Heart right ventricle (tissue), 16 donors: Measurements from ENCODE around the gene GATM. TPM values are rescaled to one million over a fixed set of nuclear protein-coding genes. Genes with fewer than 3 reads are reported as not detected.
"Not testable (repeated sequence)": the region's sequence is repeated elsewhere in the genome, so short reads cannot be mapped to it uniquely, and the experiment has no call there.

Experiments
- ATAC-seq, 8 donors: fragments of 200-7000 bp; cut with Tn5 transposase; one replicate each; pipeline ENCODE4 v1.9.1; 2020; ENCODE audit warnings: mild to moderate bottlenecking in 8 of 8, moderate library complexity in 8 of 8, moderate number of reproducible peaks in 1 of 8
- DNase-seq, 2 donors: peaks; one replicate each; pipeline ENCODE4 v3.0.0-alpha.2; 2020
- H3K27ac ChIP-seq, 10 donors: fragments of 200-600 bp; sonication (generic) in 2 of 10; one replicate each; pipeline versions ENCODE4 v1.5.0 to v1.8.0; 2020 to 2022; ENCODE audit warnings: mild to moderate bottlenecking in 3 of 10
- H3K27me3 ChIP-seq, 7 donors: fragments of 200-600 bp; one replicate each; pipeline ENCODE4 v1.8.0; 2021 to 2022; ENCODE audit warnings: mild to moderate bottlenecking in 2 of 7
- H3K36me3 ChIP-seq, 9 donors: fragments of 200-600 bp; sonication (generic) in 1 of 9; one replicate each; pipeline versions ENCODE4 v1.5.0 to v1.8.0; 2020 to 2022; ENCODE audit warnings: mild to moderate bottlenecking in 2 of 9
- H3K4me1 ChIP-seq, 9 donors: fragments of 200-600 bp; sonication (generic) in 1 of 9; one replicate each; pipeline versions ENCODE4 v1.5.0 to v1.8.0; 2020 to 2022; ENCODE audit warnings: mild to moderate bottlenecking in 4 of 9
- H3K4me3 ChIP-seq, 10 donors: fragments of 200-600 bp; sonication (generic) in 2 of 10; one replicate each; pipeline versions ENCODE4 v1.5.0 to v1.8.0; 2020 to 2022; ENCODE audit warnings: mild to moderate bottlenecking in 7 of 10, moderate library complexity in 2 of 10
- H3K9me3 ChIP-seq, 11 donors: fragments of 200-600 bp in 10 of 11; sonication (generic) in 2 of 11; one replicate each; pipeline versions ENCODE4 v1.5.0 to v1.8.0; 2013 to 2022; ENCODE audit warnings: mild to moderate bottlenecking in 2 of 11, control low read depth in 1 of 11, moderate library complexity in 1 of 11
- WGBS, 2 donors: extraction: QIAGEN DNeasy Blood & Tissue Kit; methylation state at CpG; one replicate each; pipeline ENCODE4 v1.1.7; 2013; ENCODE audit warnings: inconsistent platforms in 1 of 2; 5-methylcytosine and 5-hydroxymethylcytosine counted together
- intact Hi-C, 10 donors: fragments of 100-400 bp; cut with DNase I; formaldehyde crosslinking; loops; one replicate each; pipeline versions ENCODE4 v1.11.1 to v1.14.2; 2022
- polyA plus RNA-seq, 2 donors: library from polyadenylated mRNA; stranded (reverse); fragments of 200-250 nt; gene quantifications; one replicate each; pipeline ENCODE4 v1.2.3, GENCODE V29; 2013
- total RNA-seq, 10 donors: library from RNA; stranded (reverse); fragmentation: NEBNext Ultra II Directional in 3 of 10; extraction: Animal tissue kit (Norgen Biotek cat#: 25700) in 3 of 10; gene quantifications; one replicate each; pipeline versions ENCODE4 v1.2.1 to v1.2.4, GENCODE V29; 2021 to 2023
- TF ChIP-seq, protein P1 (sequence below), 9 donors: fragments of 200-600 bp; sonication (generic) in 2 of 9; IDR thresholded peaks; one replicate each; pipeline versions ENCODE4 v1.5.0 to v1.8.0; 2021 to 2022; ENCODE audit warnings: antibody characterized with exemption in 9 of 9, mild to moderate bottlenecking in 5 of 9, moderate library complexity in 1 of 9
- donor health status: Arrhythmogenic right ventricular cardiomyopathy.
- donor health status: ischemic (EF 13 %, LVEDD 7.1; RV severe dilation, severe dysfunction).
- donor health status: healthy with polysubstance abuse.
- donor health status: DM: no; HTN: yes; CAD: no.
- donor health status: DM: no; HTN: no; CAD: no.
- donor health status: ischemic (EF 25% LVEDD 6.9; RV normal size, moderate dysfunction).
- donor health status: ischemic (EF 25% LVEDD 5.7; RV mildly dilated, moderate dysfunction).
- donor health status: healthy.
- donor health status: DM: yes; HTN: yes; CAD: no.
- donor health status: Ischemic cardiomyopathy.
- donor health status: ischemic (EF 35%, LVEDD 5.7; RV mildly dilated, moderate dysfunction).
- donor health status: nonischemic (EF 11% LVEDD 7.7; RV severe dilation, severe dysfunction).
- donor health status: DM: yes; HTN: yes; CAD: no.
- donor health status: PGD.
- donor health status: ischemic (EF 29% LVEDD 5.4; RV normal size, mild dysfunction).
- donor health status: nonischemic (EF 23%, LVEDD 6.1; RV moderate dilation, normal function).

Gene GATM
- total and polyA plus RNA-seq, 12 donors, result 4.7 to 97.8 (median 27.4) TPM

DNA sequence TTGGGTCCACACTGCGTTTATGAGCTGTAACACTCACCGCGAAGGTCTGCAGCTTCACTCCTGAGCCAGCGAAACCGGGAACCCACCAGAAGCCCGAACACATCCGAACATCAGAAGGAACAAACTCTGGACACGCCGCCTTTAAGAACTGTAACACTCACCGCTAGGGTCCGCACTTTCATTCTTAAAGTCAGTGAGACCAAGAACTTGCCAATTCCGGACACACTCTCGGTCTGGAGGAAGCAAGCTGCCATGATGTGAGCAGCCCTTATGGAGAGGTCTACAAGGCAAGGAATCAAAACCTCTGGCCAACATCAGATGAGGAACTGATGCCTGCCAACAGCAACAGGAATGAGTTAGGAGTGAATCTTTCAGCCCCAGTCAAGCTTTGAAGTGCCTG lies 63.4 kb downstream of the GATM start:
- Histone ChIP-seq H3K27ac (no peak overlapping the region), H3K4me1 (peaks cover 0 to 5% (median 0%) of the 10 kb centered on the region in 9 donors), H3K4me3 (no peak overlapping the region), H3K36me3 (no peaks in the 10 kb centered on the region), H3K27me3 (peaks cover 0 to 6% (median 0%) of the 10 kb centered on the region in 7 donors), H3K9me3 (no peaks in the 10 kb centered on the region)
- ATAC-seq (peak in 1 of 8 donors; percentile 19), DNase-seq (peak in 1 of 2 donors; percentile 32)
- intact Hi-C loops, result no loop called here
- WGBS, 2 donors, result 60 to 66% methylated on average over 13 of the region's 13 CpGs
- TF ChIP-seq, protein P1, sequence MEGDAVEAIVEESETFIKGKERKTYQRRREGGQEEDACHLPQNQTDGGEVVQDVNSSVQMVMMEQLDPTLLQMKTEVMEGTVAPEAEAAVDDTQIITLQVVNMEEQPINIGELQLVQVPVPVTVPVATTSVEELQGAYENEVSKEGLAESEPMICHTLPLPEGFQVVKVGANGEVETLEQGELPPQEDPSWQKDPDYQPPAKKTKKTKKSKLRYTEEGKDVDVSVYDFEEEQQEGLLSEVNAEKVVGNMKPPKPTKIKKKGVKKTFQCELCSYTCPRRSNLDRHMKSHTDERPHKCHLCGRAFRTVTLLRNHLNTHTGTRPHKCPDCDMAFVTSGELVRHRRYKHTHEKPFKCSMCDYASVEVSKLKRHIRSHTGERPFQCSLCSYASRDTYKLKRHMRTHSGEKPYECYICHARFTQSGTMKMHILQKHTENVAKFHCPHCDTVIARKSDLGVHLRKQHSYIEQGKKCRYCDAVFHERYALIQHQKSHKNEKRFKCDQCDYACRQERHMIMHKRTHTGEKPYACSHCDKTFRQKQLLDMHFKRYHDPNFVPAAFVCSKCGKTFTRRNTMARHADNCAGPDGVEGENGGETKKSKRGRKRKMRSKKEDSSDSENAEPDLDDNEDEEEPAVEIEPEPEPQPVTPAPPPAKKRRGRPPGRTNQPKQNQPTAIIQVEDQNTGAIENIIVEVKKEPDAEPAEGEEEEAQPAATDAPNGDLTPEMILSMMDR (IDR thresholded peaks at IDR 0.05), result peak in 5 of 9 donors; percentile 30 to 45 (median 36)

- ATAC-seq, H3K27ac ChIP-seq, DNase-seq, H3K9me3 ChIP-seq, H3K36me3 ChIP-seq, H3K4me3 ChIP-seq, intact Hi-C loops, H3K27me3 ChIP-seq, H3K4me1 ChIP-seq: not testable (repeated sequence)
- 90 to 92% methylated on average over 25 to 31 of the region's 31 CpGs for WGBS, 2 donors
Observed at GRCh38 chr15:45314117-45314516, 64.2 kb downstream of the GATM start.

Other genes with a start within 250 kb of the GATM start
- gene DUOXA1, start 248.7 kb downstream of the GATM start, total RNA-seq, result 1 to 10 TPM in 1 of 10 donors, under 1 TPM in 8, not detected in 1; 0.11 to 1.3 (median 0.47) TPM
- 1 to 10 TPM in 1 of 2 donors, under 1 TPM in 1; 0.16 to 1.3 TPM for gene DUOXA1, start 248.7 kb downstream of the GATM start, polyA plus RNA-seq
- under 1 TPM in 9 of 10 donors, not detected in 1; 0.17 to 0.99 (median 0.61) TPM for gene DUOX1, start 248.6 kb downstream of the GATM start, total RNA-seq
- gene DUOX1, start 248.6 kb downstream of the GATM start, polyA plus RNA-seq, result under 1 TPM; 0.14 to 0.80 TPM
- 1 to 10 TPM; 3.6 to 8.4 (median 5.6) TPM for gene SHF, start 190.6 kb downstream of the GATM start, total RNA-seq
- 1 to 10 TPM; 2.4 to 5.8 TPM for gene SHF, start 190.6 kb downstream of the GATM start, polyA plus RNA-seq
- gene SLC28A2, start 126.3 kb downstream of the GATM start, total RNA-seq, result not detected
- not detected for gene SLC28A2, start 126.3 kb downstream of the GATM start, polyA plus RNA-seq
- 1 to 10 TPM; 2.5 to 4.5 (median 3.1) TPM for gene SLC30A4, start 144.2 kb upstream of the GATM start, total RNA-seq
- gene SLC30A4, start 144.2 kb upstream of the GATM start, polyA plus RNA-seq, result 1 to 10 TPM; 1.4 to 2.1 TPM
- 10 to 100 TPM; 24.8 to 33.9 (median 28.5) TPM for gene BLOC1S6, start 208.8 kb upstream of the GATM start, total RNA-seq
- gene BLOC1S6, start 208.8 kb upstream of the GATM start, polyA plus RNA-seq, result 10 to 100 TPM in 1 of 2 donors, 1 to 10 TPM in 1; 8.6 to 11.0 TPM